ENCODE measurements around the gene SPATA24.

GRCh38 chr5:139418793-139419192 lies 14.9 kb upstream of the SPATA24 start:
- TF ChIP-seq EZH2 (IDR thresholded peaks at IDR 0.05; ENCODE audit: borderline replicate concordance, low read length) (no peak), CTCF (IDR thresholded peaks at IDR 0.05; ENCODE audit: low read length) (no peak)
